K562 (cell line): ENCODE data around the gene SPATC1L. TPM values are rescaled to one million over a fixed set of nuclear protein-coding genes. Genes with fewer than 3 reads are reported as not detected.
A peak's percentile ranks its signal among the peaks of the same experiment; 100 is the strongest.

Source experiments
- ATF1 ChIP-seq, 2 experiments: fragments of 450-650 bp in 1 of 2; IDR thresholded peaks; 2 replicates each; pipeline ENCODE4 v1.6.1; 2016; ENCODE audit warnings: missing compliant biosample characterization in 1 of 2, missing genetic modification characterization in 1 of 2
- GABPB1 ChIP-seq: sonication (generic); formaldehyde crosslinking; IDR thresholded peaks from 2 replicates; pipeline ENCODE4 v1.8.0; 2022; ENCODE audit warnings: mild to moderate bottlenecking, missing genetic modification reagents
- LEF1 ChIP-seq: fragments of 450-650 bp; IDR thresholded peaks from 2 replicates; pipeline ENCODE4 v1.6.1; 2016; ENCODE audit warnings: mild to moderate bottlenecking
- PTTG1 ChIP-seq: fragments of 450-650 bp; IDR thresholded peaks from 2 replicates; pipeline ENCODE4 v1.6.1; 2016; ENCODE audit warnings: low read depth, mild to moderate bottlenecking, missing genetic modification characterization, missing compliant biosample characterization
- SRSF3 ChIP-seq: fragments of 200-400 bp; formaldehyde crosslinking; IDR thresholded peaks from 2 replicates; pipeline ENCODE4 v1.6.1; 2016; ENCODE audit warnings: mild to moderate bottlenecking, low read length, moderate library complexity; ENCODE audit not compliant: insufficient read depth
- ZNF224 ChIP-seq: sonication (generic); formaldehyde crosslinking; IDR thresholded peaks from 2 replicates; pipeline ENCODE4 v1.8.0; 2022; ENCODE audit warnings: mild to moderate bottlenecking, missing genetic modification reagents
- ZNF707 ChIP-seq: fragments of 250-450 bp; sonication (Bioruptor Pico); conservative IDR thresholded peaks from 2 replicates; pipeline ENCODE4 v1.8.0; 2022; ENCODE audit warnings: inconsistent platforms, mild to moderate bottlenecking, moderate library complexity
- polyA plus RNA-seq, 8 experiments: library from polyadenylated mRNA; depleted of rRNA in 4 of 8; stranded (reverse) in 5 of 8; unstranded in 3 of 8; fragments of >200 nt; fragmentation: Nextera tagmentation in 2 of 8; fragmentation: Illumina TruSeq in 1 of 8; extraction: Ambion mirVana in 2 of 8; extraction: Trizol in 1 of 8; gene quantifications; 2 replicates each; pipeline versions ENCODE4 v1.2.1 to v1.2.3, GENCODE V29; 2011 to 2014; ENCODE audit warnings: inconsistent platforms in 1 of 8, missing spikeins in 1 of 8
- total RNA-seq, 7 experiments: library from RNA; depleted of rRNA in 6 of 7; stranded (reverse); fragments of >200 nt in 6 of 7; fragmentation: Illumina TruSeq in 2 of 7; extraction: Trizol in 2 of 7; gene quantifications; 2 replicates each; pipeline versions ENCODE4 v1.2.1 to v1.2.3, GENCODE V29; 2011 to 2021; ENCODE audit warnings: low replicate concordance in 1 of 7
- TF ChIP-seq, protein P1 (sequence below): sonication (generic); formaldehyde crosslinking; IDR thresholded peaks from 2 replicates; pipeline ENCODE4 v1.8.0; 2023; ENCODE audit warnings: missing genetic modification reagents, mild to moderate bottlenecking, borderline replicate concordance
- TF ChIP-seq, protein P2 (sequence below): fragments of 250-450 bp; sonication (Bioruptor Pico); IDR thresholded peaks from 2 replicates; pipeline ENCODE4 v1.8.0; 2022; ENCODE audit warnings: inconsistent platforms
- TF ChIP-seq, protein P3 (sequence below): sonication (generic); formaldehyde crosslinking; IDR thresholded peaks from 2 replicates; pipeline ENCODE4 v1.8.1; 2023; ENCODE audit warnings: mild to moderate bottlenecking, missing genetic modification reagents
- TF ChIP-seq, protein P4 (sequence below), 3 experiments: IDR thresholded peaks in 2 of 3; conservative IDR thresholded peaks in 1 of 3; 2 replicates each; pipeline ENCODE4 v1.5.1; 2011 to 2012; ENCODE audit warnings: low read length in 3 of 3, mild to moderate bottlenecking in 3 of 3, control low read depth in 2 of 3, improper control_type of control experiment in 1 of 3, inconsistent platforms in 1 of 3, low read depth in 1 of 3, mixed read lengths in 1 of 3, moderate library complexity in 1 of 3; ENCODE audit not compliant: insufficient read depth in 2 of 3

SPATC1L gene
- total and polyA plus RNA-seq, 9 of the 15 experiments (the other 6 are each of a cell fraction or from before 2014, with no cell fraction given): 0.14 to 121 (median 34.0) TPM; not detected in 1

DNA sequence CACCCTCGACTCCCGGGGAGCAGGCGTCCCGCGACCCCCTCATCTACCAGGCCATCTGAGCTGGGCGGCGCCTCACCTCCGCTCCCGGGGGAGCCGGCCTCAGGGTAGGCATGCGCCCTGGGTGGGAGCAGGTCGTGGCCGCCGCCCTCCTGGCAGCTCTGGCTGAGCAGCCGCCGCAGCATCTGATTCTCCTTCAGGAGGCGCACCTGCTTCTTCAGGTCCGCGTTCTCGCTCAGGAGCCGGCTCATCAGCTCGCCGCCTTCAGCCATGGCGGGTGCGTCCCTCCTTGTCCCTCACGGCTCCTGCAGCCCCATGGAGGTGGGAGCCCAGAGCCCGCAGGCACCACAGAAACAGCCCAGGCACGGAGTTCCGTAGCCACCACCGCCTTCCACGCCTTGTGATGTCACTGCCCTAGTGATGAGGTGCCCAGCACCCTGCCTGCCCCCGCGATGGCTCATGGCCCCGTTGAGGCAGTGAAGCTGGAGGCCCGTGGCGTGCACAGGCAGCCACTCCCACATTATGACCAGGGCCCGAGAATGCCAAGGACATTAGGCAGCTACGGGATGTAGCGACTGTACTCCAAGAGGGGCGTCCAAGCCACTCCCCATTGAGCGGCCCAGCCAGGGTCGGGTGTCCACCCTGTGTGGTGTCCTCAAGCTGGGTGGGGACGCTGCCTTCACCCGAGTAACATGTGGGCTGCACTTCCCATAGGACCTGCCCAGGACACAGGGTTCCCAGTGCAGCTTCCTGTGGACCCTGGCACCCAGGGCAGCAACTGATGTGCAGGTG lies 1.5 kb downstream of the SPATC1L start (continued):
- TF ChIP-seq, protein P1, sequence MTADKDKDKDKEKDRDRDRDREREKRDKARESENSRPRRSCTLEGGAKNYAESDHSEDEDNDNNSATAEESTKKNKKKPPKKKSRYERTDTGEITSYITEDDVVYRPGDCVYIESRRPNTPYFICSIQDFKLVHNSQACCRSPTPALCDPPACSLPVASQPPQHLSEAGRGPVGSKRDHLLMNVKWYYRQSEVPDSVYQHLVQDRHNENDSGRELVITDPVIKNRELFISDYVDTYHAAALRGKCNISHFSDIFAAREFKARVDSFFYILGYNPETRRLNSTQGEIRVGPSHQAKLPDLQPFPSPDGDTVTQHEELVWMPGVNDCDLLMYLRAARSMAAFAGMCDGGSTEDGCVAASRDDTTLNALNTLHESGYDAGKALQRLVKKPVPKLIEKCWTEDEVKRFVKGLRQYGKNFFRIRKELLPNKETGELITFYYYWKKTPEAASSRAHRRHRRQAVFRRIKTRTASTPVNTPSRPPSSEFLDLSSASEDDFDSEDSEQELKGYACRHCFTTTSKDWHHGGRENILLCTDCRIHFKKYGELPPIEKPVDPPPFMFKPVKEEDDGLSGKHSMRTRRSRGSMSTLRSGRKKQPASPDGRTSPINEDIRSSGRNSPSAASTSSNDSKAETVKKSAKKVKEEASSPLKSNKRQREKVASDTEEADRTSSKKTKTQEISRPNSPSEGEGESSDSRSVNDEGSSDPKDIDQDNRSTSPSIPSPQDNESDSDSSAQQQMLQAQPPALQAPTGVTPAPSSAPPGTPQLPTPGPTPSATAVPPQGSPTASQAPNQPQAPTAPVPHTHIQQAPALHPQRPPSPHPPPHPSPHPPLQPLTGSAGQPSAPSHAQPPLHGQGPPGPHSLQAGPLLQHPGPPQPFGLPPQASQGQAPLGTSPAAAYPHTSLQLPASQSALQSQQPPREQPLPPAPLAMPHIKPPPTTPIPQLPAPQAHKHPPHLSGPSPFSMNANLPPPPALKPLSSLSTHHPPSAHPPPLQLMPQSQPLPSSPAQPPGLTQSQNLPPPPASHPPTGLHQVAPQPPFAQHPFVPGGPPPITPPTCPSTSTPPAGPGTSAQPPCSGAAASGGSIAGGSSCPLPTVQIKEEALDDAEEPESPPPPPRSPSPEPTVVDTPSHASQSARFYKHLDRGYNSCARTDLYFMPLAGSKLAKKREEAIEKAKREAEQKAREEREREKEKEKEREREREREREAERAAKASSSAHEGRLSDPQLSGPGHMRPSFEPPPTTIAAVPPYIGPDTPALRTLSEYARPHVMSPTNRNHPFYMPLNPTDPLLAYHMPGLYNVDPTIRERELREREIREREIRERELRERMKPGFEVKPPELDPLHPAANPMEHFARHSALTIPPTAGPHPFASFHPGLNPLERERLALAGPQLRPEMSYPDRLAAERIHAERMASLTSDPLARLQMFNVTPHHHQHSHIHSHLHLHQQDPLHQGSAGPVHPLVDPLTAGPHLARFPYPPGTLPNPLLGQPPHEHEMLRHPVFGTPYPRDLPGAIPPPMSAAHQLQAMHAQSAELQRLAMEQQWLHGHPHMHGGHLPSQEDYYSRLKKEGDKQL (CRISPR knock-in tag): peak; percentile 84; the same call in 1 of the 2 replicates
- no peak for TF ChIP-seq SRSF3
- no peak for TF ChIP-seq ATF1 (CRISPR knock-in tag; IDR thresholded peaks at IDR 0.05)
- TF ChIP-seq ATF1 (tag; IDR thresholded peaks at IDR 0.05): peak; percentile 64; the same call in 1 of the 2 replicates
- TF ChIP-seq PTTG1 (tag): no peak
- peak; percentile 16; the same call in 1 of the 2 replicates for TF ChIP-seq GABPB1 (CRISPR knock-in tag)
- no peak for TF ChIP-seq LEF1
- TF ChIP-seq ZNF224 (CRISPR knock-in tag): 0 out of 2 replicates have a peak, but pooled peaks have one; percentile 20
- TF ChIP-seq, protein P2, sequence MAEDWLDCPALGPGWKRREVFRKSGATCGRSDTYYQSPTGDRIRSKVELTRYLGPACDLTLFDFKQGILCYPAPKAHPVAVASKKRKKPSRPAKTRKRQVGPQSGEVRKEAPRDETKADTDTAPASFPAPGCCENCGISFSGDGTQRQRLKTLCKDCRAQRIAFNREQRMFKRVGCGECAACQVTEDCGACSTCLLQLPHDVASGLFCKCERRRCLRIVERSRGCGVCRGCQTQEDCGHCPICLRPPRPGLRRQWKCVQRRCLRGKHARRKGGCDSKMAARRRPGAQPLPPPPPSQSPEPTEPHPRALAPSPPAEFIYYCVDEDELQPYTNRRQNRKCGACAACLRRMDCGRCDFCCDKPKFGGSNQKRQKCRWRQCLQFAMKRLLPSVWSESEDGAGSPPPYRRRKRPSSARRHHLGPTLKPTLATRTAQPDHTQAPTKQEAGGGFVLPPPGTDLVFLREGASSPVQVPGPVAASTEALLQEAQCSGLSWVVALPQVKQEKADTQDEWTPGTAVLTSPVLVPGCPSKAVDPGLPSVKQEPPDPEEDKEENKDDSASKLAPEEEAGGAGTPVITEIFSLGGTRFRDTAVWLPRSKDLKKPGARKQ: no peak
- TF ChIP-seq, protein P3, sequence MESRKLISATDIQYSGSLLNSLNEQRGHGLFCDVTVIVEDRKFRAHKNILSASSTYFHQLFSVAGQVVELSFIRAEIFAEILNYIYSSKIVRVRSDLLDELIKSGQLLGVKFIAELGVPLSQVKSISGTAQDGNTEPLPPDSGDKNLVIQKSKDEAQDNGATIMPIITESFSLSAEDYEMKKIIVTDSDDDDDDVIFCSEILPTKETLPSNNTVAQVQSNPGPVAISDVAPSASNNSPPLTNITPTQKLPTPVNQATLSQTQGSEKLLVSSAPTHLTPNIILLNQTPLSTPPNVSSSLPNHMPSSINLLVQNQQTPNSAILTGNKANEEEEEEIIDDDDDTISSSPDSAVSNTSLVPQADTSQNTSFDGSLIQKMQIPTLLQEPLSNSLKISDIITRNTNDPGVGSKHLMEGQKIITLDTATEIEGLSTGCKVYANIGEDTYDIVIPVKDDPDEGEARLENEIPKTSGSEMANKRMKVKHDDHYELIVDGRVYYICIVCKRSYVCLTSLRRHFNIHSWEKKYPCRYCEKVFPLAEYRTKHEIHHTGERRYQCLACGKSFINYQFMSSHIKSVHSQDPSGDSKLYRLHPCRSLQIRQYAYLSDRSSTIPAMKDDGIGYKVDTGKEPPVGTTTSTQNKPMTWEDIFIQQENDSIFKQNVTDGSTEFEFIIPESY: peak; percentile 99
- TF ChIP-seq, protein P4, sequence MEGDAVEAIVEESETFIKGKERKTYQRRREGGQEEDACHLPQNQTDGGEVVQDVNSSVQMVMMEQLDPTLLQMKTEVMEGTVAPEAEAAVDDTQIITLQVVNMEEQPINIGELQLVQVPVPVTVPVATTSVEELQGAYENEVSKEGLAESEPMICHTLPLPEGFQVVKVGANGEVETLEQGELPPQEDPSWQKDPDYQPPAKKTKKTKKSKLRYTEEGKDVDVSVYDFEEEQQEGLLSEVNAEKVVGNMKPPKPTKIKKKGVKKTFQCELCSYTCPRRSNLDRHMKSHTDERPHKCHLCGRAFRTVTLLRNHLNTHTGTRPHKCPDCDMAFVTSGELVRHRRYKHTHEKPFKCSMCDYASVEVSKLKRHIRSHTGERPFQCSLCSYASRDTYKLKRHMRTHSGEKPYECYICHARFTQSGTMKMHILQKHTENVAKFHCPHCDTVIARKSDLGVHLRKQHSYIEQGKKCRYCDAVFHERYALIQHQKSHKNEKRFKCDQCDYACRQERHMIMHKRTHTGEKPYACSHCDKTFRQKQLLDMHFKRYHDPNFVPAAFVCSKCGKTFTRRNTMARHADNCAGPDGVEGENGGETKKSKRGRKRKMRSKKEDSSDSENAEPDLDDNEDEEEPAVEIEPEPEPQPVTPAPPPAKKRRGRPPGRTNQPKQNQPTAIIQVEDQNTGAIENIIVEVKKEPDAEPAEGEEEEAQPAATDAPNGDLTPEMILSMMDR (IDR thresholded peaks at IDR 0.05 in 2 of 3, conservative IDR thresholded peaks at IDR 0.05 in 1 of 3; ENCODE audit: insufficient read depth in 2 of 3, low read depth in 1 of 3, low read length in 3 of 3): peak; percentile 24 to 77 (median 45); a peak in 4 of 6 replicates
- no peak for TF ChIP-seq ZNF707 (CRISPR knock-in tag)
